Activated CD4-positive, alpha-beta T cell treated with anti-CD3 and anti-CD28 coated beads for 36 hours (primary cell): ENCODE data around the gene CARMIL1. TPM values are rescaled to one million over a fixed set of nuclear protein-coding genes. Genes with fewer than 3 reads are reported as not detected.

Experiments used
- ATAC-seq: fragments of 200-7000 bp; cut with Tn5 transposase; one replicate; pipeline ENCODE4 v1.10.0; 2021; ENCODE audit warnings: mild to moderate bottlenecking, moderate library complexity
- CTCF ChIA-PET: fragments of 350-600 bp; sonication (Branson Sonifier 250); formaldehyde crosslinking; loops from one replicate; lab custom pipeline; 2021; ENCODE audit warnings: antibody characterized with exemption; lab: Charles Lee
- POLR2A ChIA-PET: fragments of 350-600 bp; sonication (Branson Sonifier 250); formaldehyde crosslinking; loops from one replicate; lab custom pipeline; 2021; ENCODE audit warnings: antibody characterized with exemption, inconsistent platforms; lab: Charles Lee
- DNase-seq: peaks from one replicate; pipeline ENCODE4 v3.0.0-alpha.2; 2020
- H3K27ac Mint-ChIP-seq: one replicate; pipeline ENCODE4 v1.8.0; 2021; ENCODE audit warnings: mixed read lengths
- H3K27me3 Mint-ChIP-seq: one replicate; pipeline ENCODE4 v1.8.0; 2021; ENCODE audit warnings: mixed read lengths
- H3K36me3 Mint-ChIP-seq: one replicate; pipeline ENCODE4 v1.8.0; 2021; ENCODE audit warnings: low read depth, mixed read lengths
- H3K4me1 Mint-ChIP-seq: one replicate; pipeline ENCODE4 v1.8.0; 2021; ENCODE audit warnings: mixed read lengths
- H3K4me3 Mint-ChIP-seq: one replicate; pipeline ENCODE4 v1.8.0; 2021; ENCODE audit warnings: mild to moderate bottlenecking, moderate library complexity, mixed read lengths
- H3K9me3 Mint-ChIP-seq: one replicate; pipeline ENCODE4 v1.8.0; 2021; ENCODE audit warnings: low read depth, mixed read lengths
- intact Hi-C, 2 experiments: fragments of 100-400 bp; cut with DNase I in 1 of 2; cut with micrococcal nuclease in 1 of 2; formaldehyde crosslinking; loops; one replicate each; pipeline versions ENCODE4 v1.14.2 to v1.15.1; 2022 to 2024; cut with DNase I, micrococcal nuclease
- total RNA-seq, 2 experiments: library from RNA; stranded (reverse); gene quantifications; one replicate each; pipeline ENCODE4 v1.2.3, GENCODE V29; 2021

CARMIL1 gene
- total RNA-seq, 2 experiments from 2014 or later: 4.5 to 4.9 TPM

GRCh38 chr6:25508051-25508450 lies 228.9 kb downstream of the CARMIL1 start:
- ChIA-PET POLR2A (no interaction called here), CTCF (interaction anchor here (1.6 kb wide), 1 partner anchor 18 kb away, joined by 9 read pairs; no protein-coding TSS in a partner anchor)
- DNase-seq (no peak), ATAC-seq (no peak)
- Mint-ChIP-seq H3K4me1 (no peaks in the 10 kb centered on the region), H3K36me3 (no peaks in the 10 kb centered on the region), H3K27me3 (no peaks in the 10 kb centered on the region), H3K27ac (no peak overlapping the region), H3K9me3 (no peaks in the 10 kb centered on the region), H3K4me3 (no peak overlapping the region)
- intact Hi-C loops: no loop called here

- no peak for ATAC-seq
- Mint-ChIP-seq H3K27me3 (no peaks in the 10 kb centered on the region), H3K4me3 (no peak overlapping the region), H3K36me3 (no peaks in the 10 kb centered on the region), H3K4me1 (no peaks in the 10 kb centered on the region), H3K9me3 (no peaks in the 10 kb centered on the region), H3K27ac (no peak overlapping the region)
- ChIA-PET CTCF (interaction anchor here (0.8 to 2.0 kb wide), 5 partner anchors 20 to 288 kb away, joined by 3 to 7 read pairs (median 3); no protein-coding TSS in a partner anchor), POLR2A (no interaction called here)
- intact Hi-C loops: no loop called here
- DNase-seq: no peak
Observed at GRCh38 chr6:25511376-25511775, 232.2 kb downstream of the CARMIL1 start.

GRCh38 chr6:25512560-25512959 lies 233.4 kb downstream of the CARMIL1 start:
- H3K4me1 Mint-ChIP-seq: no peaks in the 10 kb centered on the region
- no peaks in the 10 kb centered on the region for H3K9me3 Mint-ChIP-seq
- no peak overlapping the region for H3K27ac Mint-ChIP-seq
- DNase-seq (no peak), ATAC-seq (no peak)
- ChIA-PET POLR2A (no interaction called here), CTCF (interaction anchor here (0.6 to 1.5 kb wide), 5 partner anchors 10 to 289 kb away, joined by 4 to 9 read pairs (median 4); no protein-coding TSS in a partner anchor)
- intact Hi-C loops: no loop called here
- H3K36me3 Mint-ChIP-seq: no peaks in the 10 kb centered on the region
- H3K4me3 Mint-ChIP-seq: no peak overlapping the region
- no peaks in the 10 kb centered on the region for H3K27me3 Mint-ChIP-seq

DNA sequence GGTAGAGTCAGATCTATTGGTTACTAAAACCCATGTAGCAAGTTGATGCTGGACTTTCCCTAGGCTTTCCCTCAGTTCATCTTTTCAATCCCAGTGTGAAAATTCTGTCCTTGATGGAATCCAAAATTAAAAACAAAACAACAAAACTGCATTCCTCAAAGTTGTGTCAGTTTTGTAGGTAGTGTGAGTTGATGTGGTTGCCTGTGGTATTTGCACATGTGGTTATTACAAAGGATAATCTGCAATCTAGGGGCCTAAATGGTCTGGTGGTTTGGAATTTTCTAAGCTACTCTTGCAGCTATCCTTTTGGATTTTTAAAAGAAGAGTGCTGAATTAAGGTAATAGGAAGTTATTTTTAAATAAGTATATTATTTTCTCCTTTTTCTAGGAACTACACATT lies 240.7 kb downstream of the CARMIL1 start:
- no peak overlapping the region for H3K4me3 Mint-ChIP-seq
- no peaks in the 10 kb centered on the region for H3K4me1 Mint-ChIP-seq
- intact Hi-C loops: no loop called here
- ChIA-PET POLR2A (no interaction called here), CTCF (interaction anchor here (0.6 to 1.7 kb wide), 3 partner anchors 10 to 297 kb away, joined by 3 to 4 read pairs (median 3); no protein-coding TSS in a partner anchor)
- no peaks in the 10 kb centered on the region for H3K9me3 Mint-ChIP-seq
- DNase-seq (no peak), ATAC-seq (no peak)
- no peaks in the 10 kb centered on the region for H3K27me3 Mint-ChIP-seq
- H3K36me3 Mint-ChIP-seq: peaks cover 6% of the 10 kb centered on the region
- no peak overlapping the region for H3K27ac Mint-ChIP-seq

GRCh38 chr6:25524542-25524941 lies 245.4 kb downstream of the CARMIL1 start:
- ChIA-PET POLR2A (no interaction called here), CTCF (interaction anchor here (1.1 to 2.6 kb wide), 3 partner anchors 10 to 32 kb away, joined by 3 to 8 read pairs (median 4); no protein-coding TSS in a partner anchor)
- intact Hi-C loops: no loop called here
- no peak overlapping the region for H3K4me3 Mint-ChIP-seq
- no peaks in the 10 kb centered on the region for H3K9me3 Mint-ChIP-seq
- no peak for ATAC-seq
- no peaks in the 10 kb centered on the region for H3K4me1 Mint-ChIP-seq
- peaks cover 6% of the 10 kb centered on the region for H3K36me3 Mint-ChIP-seq
- DNase-seq: no peak
- H3K27me3 Mint-ChIP-seq: no peaks in the 10 kb centered on the region
- no peak overlapping the region for H3K27ac Mint-ChIP-seq

DNA sequence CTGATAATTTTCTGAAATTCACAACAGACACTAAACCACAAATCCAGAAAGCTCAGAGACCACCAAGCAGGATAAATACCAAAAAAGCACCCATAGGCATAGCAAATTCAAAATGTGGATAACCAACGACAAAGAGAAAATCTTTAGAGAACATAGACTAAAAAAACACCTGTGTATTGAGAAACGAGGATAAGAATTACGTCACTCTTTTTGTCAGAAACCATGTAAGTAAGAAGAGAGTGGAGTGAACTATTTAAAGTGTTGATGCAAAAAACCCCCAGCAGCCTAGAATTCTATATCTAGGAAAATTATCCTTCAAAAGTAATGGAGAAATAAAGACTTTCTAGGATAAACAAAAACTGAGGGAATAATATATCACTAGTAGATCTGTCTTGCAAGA lies 245.9 kb downstream of the CARMIL1 start:
- POLR2A ChIA-PET: no interaction called here
- ATAC-seq: no peak

GRCh38 chr6:25534942-25535631 lies 255.9 kb downstream of the CARMIL1 start:
- Mint-ChIP-seq H3K9me3 (no peaks in the 10 kb centered on the region), H3K27ac (no peak overlapping the region), H3K4me1 (no peaks in the 10 kb centered on the region), H3K4me3 (no peak overlapping the region), H3K36me3 (peaks cover 7% of the 10 kb centered on the region), H3K27me3 (no peaks in the 10 kb centered on the region)
- intact Hi-C loops: no loop called here
- CTCF ChIA-PET: interaction anchor here (0.6 to 1.6 kb wide), 7 partner anchors 11 to 312 kb away, joined by 3 to 9 read pairs (median 4); no protein-coding TSS in a partner anchor
- POLR2A ChIA-PET: no interaction called here
- no peak for DNase-seq
- ATAC-seq: no peak

More for the DNA sequence above, 245.9 kb downstream of the CARMIL1 start:
- Mint-ChIP-seq H3K27ac (no peak overlapping the region), H3K9me3 (no peaks in the 10 kb centered on the region), H3K36me3 (peaks cover 6% of the 10 kb centered on the region), H3K4me1 (no peaks in the 10 kb centered on the region), H3K27me3 (no peaks in the 10 kb centered on the region), H3K4me3 (no peak overlapping the region)
- CTCF ChIA-PET: interaction anchor here (1.1 to 2.6 kb wide), 2 partner anchors 11 to 32 kb away, joined by 3 to 8 read pairs; no protein-coding TSS in a partner anchor
- intact Hi-C loops: no loop called here
- DNase-seq: no peak

DNA sequence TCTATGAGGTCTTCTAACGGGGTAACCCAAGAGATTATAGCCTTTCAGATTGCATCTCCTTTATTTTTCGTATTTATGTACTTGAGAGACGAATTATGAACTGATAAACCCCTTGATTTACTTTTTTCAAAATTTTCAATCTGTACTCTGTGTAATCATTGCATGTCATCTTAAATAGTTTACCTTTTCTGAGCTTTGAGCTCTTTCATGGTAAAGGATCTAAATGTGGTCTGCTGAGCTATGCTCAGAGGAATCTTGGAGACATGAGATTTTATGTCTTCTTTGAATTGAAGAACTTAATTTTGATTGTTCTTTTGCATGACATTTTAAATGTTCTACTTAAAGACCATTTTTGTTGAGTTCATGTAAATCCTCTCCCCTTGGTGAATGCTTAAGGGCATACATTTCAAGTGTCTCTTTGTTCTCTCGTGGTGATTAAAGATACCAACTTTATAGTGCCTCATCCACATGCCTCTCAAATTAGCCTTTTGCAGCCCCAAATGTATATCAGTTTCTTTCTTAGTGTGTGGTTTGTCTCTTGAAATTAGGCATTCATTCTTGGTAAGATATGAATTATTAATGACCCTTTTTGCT lies 256.6 kb downstream of the CARMIL1 start:
- POLR2A ChIA-PET: no interaction called here
- DNase-seq (no peak), ATAC-seq (no peak)
- H3K4me1 Mint-ChIP-seq: no peaks in the 10 kb centered on the region
- peaks cover 12% of the 10 kb centered on the region for H3K36me3 Mint-ChIP-seq
- intact Hi-C loops: no loop called here
- H3K4me3 Mint-ChIP-seq: no peak overlapping the region
- no peaks in the 10 kb centered on the region for H3K27me3 Mint-ChIP-seq
- CTCF ChIA-PET: interaction anchor here (0.6 to 0.9 kb wide), 3 partner anchors 21 to 136 kb away, joined by 3 read pairs; no protein-coding TSS in a partner anchor
- H3K27ac Mint-ChIP-seq: no peak overlapping the region
- H3K9me3 Mint-ChIP-seq: no peaks in the 10 kb centered on the region

GRCh38 chr6:25536781-25537180 lies 257.6 kb downstream of the CARMIL1 start:
- CTCF ChIA-PET: interaction anchor here (0.7 kb wide), 1 partner anchor 12 kb away, joined by 3 read pairs; no protein-coding TSS in a partner anchor
- Mint-ChIP-seq H3K4me1 (no peaks in the 10 kb centered on the region), H3K36me3 (peaks cover 12% of the 10 kb centered on the region), H3K4me3 (no peak overlapping the region), H3K27me3 (no peaks in the 10 kb centered on the region), H3K27ac (no peak overlapping the region), H3K9me3 (no peaks in the 10 kb centered on the region)
- ATAC-seq (no peak), DNase-seq (no peak)
- intact Hi-C loops: no loop called here
- POLR2A ChIA-PET: no interaction called here

DNA sequence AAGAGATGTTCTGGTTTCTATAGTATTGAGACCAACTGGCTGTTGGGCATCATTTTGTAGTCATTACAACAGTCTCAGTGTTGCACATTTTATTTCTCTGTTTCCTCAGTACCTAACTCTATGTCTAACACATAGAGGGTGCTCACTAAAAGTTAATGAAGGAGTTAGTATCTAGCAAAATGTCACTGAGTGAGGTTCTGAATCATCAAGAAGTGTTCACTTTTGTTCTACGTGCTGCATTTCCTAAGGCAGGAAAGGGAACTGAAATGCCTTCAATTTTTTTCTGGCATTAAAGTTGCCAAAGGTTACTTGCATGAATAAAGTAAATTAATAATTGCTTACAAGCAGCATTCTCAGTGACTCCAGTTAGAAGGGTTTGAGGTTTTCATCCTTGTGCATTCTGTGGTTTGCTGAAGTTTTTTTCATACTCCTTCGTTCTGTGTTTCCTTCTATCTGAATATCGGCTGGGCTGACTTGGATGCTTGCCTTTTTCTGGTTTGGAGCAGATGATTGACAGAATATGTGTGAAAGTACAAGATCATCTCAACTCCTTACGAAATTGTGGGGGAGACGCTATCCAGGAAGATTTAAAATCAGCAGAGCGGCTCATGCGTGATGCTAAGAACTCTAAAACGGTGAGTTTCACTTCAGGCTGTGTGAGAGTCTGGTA lies 258.3 kb downstream of the CARMIL1 start:
- ChIA-PET CTCF (no interaction called here), POLR2A (no interaction called here)
- no peaks in the 10 kb centered on the region for H3K9me3 Mint-ChIP-seq
- no peak overlapping the region for H3K27ac Mint-ChIP-seq
- H3K36me3 Mint-ChIP-seq: peaks cover 12% of the 10 kb centered on the region
- no peaks in the 10 kb centered on the region for H3K27me3 Mint-ChIP-seq
- no peaks in the 10 kb centered on the region for H3K4me1 Mint-ChIP-seq
- no peak overlapping the region for H3K4me3 Mint-ChIP-seq
- ATAC-seq (no peak), DNase-seq (no peak)
- intact Hi-C loops: no loop called here

- H3K27ac Mint-ChIP-seq: no peak overlapping the region
- ChIA-PET POLR2A (no interaction called here), CTCF (no interaction called here)
- DNase-seq: no peak
- H3K27me3 Mint-ChIP-seq: no peaks in the 10 kb centered on the region
- H3K9me3 Mint-ChIP-seq: no peaks in the 10 kb centered on the region
- intact Hi-C loops: no loop called here
- H3K4me1 Mint-ChIP-seq: no peaks in the 10 kb centered on the region
- no peak overlapping the region for H3K4me3 Mint-ChIP-seq
- no peak for ATAC-seq
- H3K36me3 Mint-ChIP-seq: peaks cover 12% of the 10 kb centered on the region
Observed at GRCh38 chr6:25541228-25541627, 262.1 kb downstream of the CARMIL1 start.
